SH-SY5Y (cell line): ENCODE data around the gene GPR15.

Experiments
- GATA2 ChIP-seq: IDR thresholded peaks from 2 replicates; pipeline ENCODE4 v1.6.1; 2011; ENCODE audit warnings: mild to moderate bottlenecking, low read depth, low read length
- GATA3 ChIP-seq: IDR thresholded peaks from 2 replicates; pipeline ENCODE4 v1.6.1; 2011; ENCODE audit warnings: low read depth, mild to moderate bottlenecking, low read length, moderate library complexity

The GPR15 gene

GRCh38 chr3:98548544-98548943, 16.8 kb downstream of the GPR15 start:
- no peak for TF ChIP-seq GATA3
- TF ChIP-seq GATA2: no peak

GRCh38 chr3:98550833-98551232, 19.1 kb downstream of the GPR15 start:
- no peak for TF ChIP-seq GATA3
- TF ChIP-seq GATA2: no peak

- no peak for TF ChIP-seq GATA3
- no peak for TF ChIP-seq GATA2
Measured at GRCh38 chr3:98551236-98551635, 19.5 kb downstream of the GPR15 start.

- TF ChIP-seq GATA2 (no peak), GATA3 (no peak)
Measured at GRCh38 chr3:98551754-98552153, 20.0 kb downstream of the GPR15 start.

- TF ChIP-seq GATA3 (no peak), GATA2 (no peak)
Measured at GRCh38 chr3:98552232-98553020, 20.6 kb downstream of the GPR15 start.

GRCh38 chr3:98553021-98553563, 21.3 kb downstream of the GPR15 start:
- TF ChIP-seq GATA2 (no peak), GATA3 (no peak)

- TF ChIP-seq GATA3 (no peak), GATA2 (no peak)
Measured at GRCh38 chr3:98553753-98554152, 22.0 kb downstream of the GPR15 start.

GRCh38 chr3:98554580-98554979, 22.8 kb downstream of the GPR15 start:
- TF ChIP-seq GATA3 (no peak), GATA2 (no peak)

- TF ChIP-seq GATA3: no peak
- no peak for TF ChIP-seq GATA2
Measured at GRCh38 chr3:98555025-98555379, 23.2 kb downstream of the GPR15 start.

GRCh38 chr3:98556164-98557130, 24.7 kb downstream of the GPR15 start:
- TF ChIP-seq GATA2 (no peak), GATA3 (no peak)

GRCh38 chr3:98557324-98558010, 25.7 kb downstream of the GPR15 start:
- TF ChIP-seq GATA3 (no peak), GATA2 (no peak)

- TF ChIP-seq GATA2 (no peak), GATA3 (no peak)
Measured at GRCh38 chr3:98558100-98558827, 26.5 kb downstream of the GPR15 start.

- TF ChIP-seq GATA2 (no peak), GATA3 (no peak)
Measured at GRCh38 chr3:98560911-98561310, 29.1 kb downstream of the GPR15 start.
